HuH-7.5 (cell line): ENCODE results near the gene CIC.
"Not testable (repeated sequence)": the region's sequence is repeated elsewhere in the genome, so short reads cannot be mapped to it uniquely, and the experiment has no call there.

Experiments used
- DNase-seq: peaks from one replicate; pipeline ENCODE4 v3.0.0; 2011; ENCODE audit warnings: low spot score

CIC gene

GRCh38 chr19:42313096-42313839 lies 44.2 kb downstream of the CIC start, which contains the start of gene TMEM145:
Gene TMEM145, plus strand, starts transcription at chr19:42313309. Its CDS starts 68 bp downstream, at chr19:42313377.
- DNase-seq = peak; percentile 94

- no peak for DNase-seq
Observed at GRCh38 chr19:42313840-42314755, 45.0 kb downstream of the CIC start.

GRCh38 chr19:42315024-42315423 lies 46.0 kb downstream of the CIC start:
- no peak for DNase-seq

GRCh38 chr19:42316223-42317211 lies 47.5 kb downstream of the CIC start:
- DNase-seq = no peak

- no peak for DNase-seq
Observed at GRCh38 chr19:42317535-42317934, 48.5 kb downstream of the CIC start.

- no peak for DNase-seq
Observed at GRCh38 chr19:42322305-42322704, 53.3 kb downstream of the CIC start.

- DNase-seq = no peak
Observed at GRCh38 chr19:42323473-42323851, 54.4 kb downstream of the CIC start.

- DNase-seq = peak; percentile 73
Observed at GRCh38 chr19:42323852-42324654, 55.0 kb downstream of the CIC start.

GRCh38 chr19:42324655-42325307 lies 55.7 kb downstream of the CIC start:
- DNase-seq = no peak

GRCh38 chr19:42325308-42325895 lies 56.4 kb downstream of the CIC start, which contains the start of gene MEGF8:
Gene MEGF8, plus strand, starts transcription at chr19:42325635. Its CDS starts 609 bp downstream, at chr19:42326244.
- peak; percentile 99 for DNase-seq

- DNase-seq = peak; percentile 54
Observed at GRCh38 chr19:42325896-42326771, 57.1 kb downstream of the CIC start.

GRCh38 chr19:42326969-42327368 lies 57.9 kb downstream of the CIC start:
- no peak for DNase-seq

- no peak for DNase-seq
Observed at GRCh38 chr19:42327381-42327780, 58.3 kb downstream of the CIC start.

- no peak for DNase-seq
Observed at GRCh38 chr19:42328106-42328505, 59.1 kb downstream of the CIC start.

GRCh38 chr19:42328854-42329253 lies 59.8 kb downstream of the CIC start:
- no peak for DNase-seq

GRCh38 chr19:42330241-42330711 lies 61.2 kb downstream of the CIC start:
- no peak for DNase-seq

GRCh38 chr19:42331333-42331732 lies 62.3 kb downstream of the CIC start:
- DNase-seq = not testable (repeated sequence)

- no peak for DNase-seq
Observed at GRCh38 chr19:42332059-42332458, 63.0 kb downstream of the CIC start.

GRCh38 chr19:42333018-42333417 lies 64.0 kb downstream of the CIC start:
- DNase-seq = no peak
